ENCODE results near the gene MUC5B. TPM values are rescaled to one million over a fixed set of nuclear protein-coding genes. Genes with fewer than 3 reads are reported as not detected.

MUC5B gene
- total RNA-seq, 1 experiment from 2014 or later, result 2.1 TPM

- Histone ChIP-seq H3K79me2 (ENCODE audit: low read depth) (no peaks in the 10 kb centered on the region), H3K4me2 (no peak overlapping the region), H3K4me3 (no peak overlapping the region), H2AFZ (no peak overlapping the region), H3F3A (ENCODE audit: insufficient read depth, low read depth) (no peaks in the 10 kb centered on the region), H4K20me1 (ENCODE audit: insufficient read depth) (no peaks in the 10 kb centered on the region), H3K27ac (no peak overlapping the region), H3K36me3 (ENCODE audit: low read depth) (no peaks in the 10 kb centered on the region), H3K27me3 (ENCODE audit: insufficient read depth, low read depth) (no peaks in the 10 kb centered on the region), H3K4me1 (replicated peaks; ENCODE audit: insufficient read depth) (peaks cover 13% of the 10 kb centered on the region; the same call in 1 of the 2 replicates), H3K9me3 (ENCODE audit: insufficient read depth, low read depth) (no peaks in the 10 kb centered on the region), H3K9me2 (ENCODE audit: insufficient read depth) (no peaks in the 10 kb centered on the region)
- no TSS peak for BruUV-seq (replicated peaks)
- no peak for DNase-seq
- CTCF ChIA-PET, result no interaction called here
- TF ChIP-seq, protein P1, sequence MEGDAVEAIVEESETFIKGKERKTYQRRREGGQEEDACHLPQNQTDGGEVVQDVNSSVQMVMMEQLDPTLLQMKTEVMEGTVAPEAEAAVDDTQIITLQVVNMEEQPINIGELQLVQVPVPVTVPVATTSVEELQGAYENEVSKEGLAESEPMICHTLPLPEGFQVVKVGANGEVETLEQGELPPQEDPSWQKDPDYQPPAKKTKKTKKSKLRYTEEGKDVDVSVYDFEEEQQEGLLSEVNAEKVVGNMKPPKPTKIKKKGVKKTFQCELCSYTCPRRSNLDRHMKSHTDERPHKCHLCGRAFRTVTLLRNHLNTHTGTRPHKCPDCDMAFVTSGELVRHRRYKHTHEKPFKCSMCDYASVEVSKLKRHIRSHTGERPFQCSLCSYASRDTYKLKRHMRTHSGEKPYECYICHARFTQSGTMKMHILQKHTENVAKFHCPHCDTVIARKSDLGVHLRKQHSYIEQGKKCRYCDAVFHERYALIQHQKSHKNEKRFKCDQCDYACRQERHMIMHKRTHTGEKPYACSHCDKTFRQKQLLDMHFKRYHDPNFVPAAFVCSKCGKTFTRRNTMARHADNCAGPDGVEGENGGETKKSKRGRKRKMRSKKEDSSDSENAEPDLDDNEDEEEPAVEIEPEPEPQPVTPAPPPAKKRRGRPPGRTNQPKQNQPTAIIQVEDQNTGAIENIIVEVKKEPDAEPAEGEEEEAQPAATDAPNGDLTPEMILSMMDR (conservative IDR thresholded peaks at IDR 0.05), result no peak
- no peak for TF ChIP-seq EZH2 (IDR thresholded peaks at IDR 0.05; ENCODE audit: low read depth)
- intact Hi-C loops (cut with micrococcal nuclease; ENCODE audit: unreplicated experiment), result no loop called here
- POLR2A ChIA-PET (ENCODE audit: unreplicated experiment), result no interaction called here
Observed at GRCh38 chr11:1196516-1197391, 26.1 kb upstream of the MUC5B start.

DNA sequence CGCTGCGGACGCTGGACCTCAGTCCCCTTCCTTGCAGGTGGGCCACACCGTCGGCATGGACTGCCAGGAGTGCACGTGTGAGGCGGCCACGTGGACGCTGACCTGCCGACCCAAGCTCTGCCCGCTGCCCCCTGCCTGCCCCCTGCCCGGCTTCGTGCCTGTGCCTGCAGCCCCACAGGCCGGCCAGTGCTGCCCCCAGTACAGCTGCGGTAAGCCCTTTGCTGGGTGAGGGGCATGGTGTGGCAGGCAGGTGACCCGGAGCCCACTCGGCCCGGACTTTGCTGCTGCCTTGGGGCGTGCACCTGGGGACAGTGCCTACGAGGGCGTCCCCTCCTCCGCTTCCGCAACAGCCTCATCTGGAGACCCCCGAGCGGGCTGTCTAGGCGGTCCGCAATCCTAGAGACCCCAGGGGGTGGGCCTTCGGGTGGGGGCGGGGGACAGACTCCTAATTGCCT lies 25.4 kb upstream of the MUC5B start:
- Histone ChIP-seq H3K27me3 (ENCODE audit: insufficient read depth, low read depth) (no peaks in the 10 kb centered on the region), H3K79me2 (ENCODE audit: low read depth) (no peaks in the 10 kb centered on the region), H4K20me1 (ENCODE audit: insufficient read depth) (no peaks in the 10 kb centered on the region), H3K36me3 (ENCODE audit: low read depth) (no peaks in the 10 kb centered on the region), H3F3A (ENCODE audit: insufficient read depth, low read depth) (no peaks in the 10 kb centered on the region), H2AFZ (no peak overlapping the region), H3K4me3 (no peak overlapping the region), H3K27ac (no peak overlapping the region), H3K9me3 (ENCODE audit: insufficient read depth, low read depth) (no peaks in the 10 kb centered on the region), H3K9me2 (ENCODE audit: insufficient read depth) (no peaks in the 10 kb centered on the region), H3K4me2 (no peak overlapping the region), H3K4me1 (replicated peaks; ENCODE audit: insufficient read depth) (peaks cover 13% of the 10 kb centered on the region; the same call in 1 of the 2 replicates)
- ChIA-PET POLR2A (ENCODE audit: unreplicated experiment) (no interaction called here), CTCF (no interaction called here)
- no TSS peak for BruUV-seq (replicated peaks)
- TF ChIP-seq, protein P1 (conservative IDR thresholded peaks at IDR 0.05), result no peak
- TF ChIP-seq EZH2 (IDR thresholded peaks at IDR 0.05; ENCODE audit: low read depth), result no peak
- DNase-seq, result no peak
- intact Hi-C loops (cut with micrococcal nuclease; ENCODE audit: unreplicated experiment), result no loop called here

GRCh38 chr11:1197886-1198560 lies 24.8 kb upstream of the MUC5B start:
- Histone ChIP-seq H3K4me2 (no peak overlapping the region), H3K9me3 (ENCODE audit: insufficient read depth, low read depth) (no peaks in the 10 kb centered on the region), H3K4me1 (replicated peaks; ENCODE audit: insufficient read depth) (peaks cover 17% of the 10 kb centered on the region), H2AFZ (no peak overlapping the region), H3F3A (ENCODE audit: insufficient read depth, low read depth) (no peaks in the 10 kb centered on the region), H3K27ac (no peak overlapping the region), H3K27me3 (ENCODE audit: insufficient read depth, low read depth) (no peaks in the 10 kb centered on the region), H3K9me2 (ENCODE audit: insufficient read depth) (no peaks in the 10 kb centered on the region), H4K20me1 (ENCODE audit: insufficient read depth) (no peaks in the 10 kb centered on the region), H3K36me3 (ENCODE audit: low read depth) (no peaks in the 10 kb centered on the region), H3K4me3 (no peak overlapping the region), H3K79me2 (ENCODE audit: low read depth) (no peaks in the 10 kb centered on the region)
- TF ChIP-seq EZH2 (IDR thresholded peaks at IDR 0.05; ENCODE audit: low read depth), result no peak
- TF ChIP-seq, protein P1 (conservative IDR thresholded peaks at IDR 0.05), result no peak
- no TSS peak for BruUV-seq (replicated peaks)
- ChIA-PET POLR2A (ENCODE audit: unreplicated experiment) (no interaction called here), CTCF (no interaction called here)
- intact Hi-C loops (cut with micrococcal nuclease; ENCODE audit: unreplicated experiment), result no loop called here
- DNase-seq, result no peak

Measured in PC-9 (cell line).